Esophagus squamous epithelium (tissue), 5 donors: ENCODE measurements around the gene OR10H1. TPM values are rescaled to one million over a fixed set of nuclear protein-coding genes. Genes with fewer than 3 reads are reported as not detected.

Experiments
- DNase-seq: peaks from one replicate; lab custom pipeline; 2025; lab: John Stamatoyannopoulos, UW
- H3K27ac ChIP-seq, 4 donors: fragments of 200-600 bp; sonication (generic); one replicate each; pipeline ENCODE4 v1.5.1; 2016 to 2019; ENCODE audit warnings: mild to moderate bottlenecking in 1 of 4
- H3K27me3 ChIP-seq, 4 donors: fragments of 200-600 bp; sonication (generic); 1 replicate in 3 of 4; 2 replicates in 1 of 4; pipeline versions ENCODE4 v1.5.1 to v1.6.0; 2017 to 2021; ENCODE audit warnings: antibody characterized with exemption in 1 of 4
- H3K36me3 ChIP-seq, 3 donors: fragments of 200-600 bp; sonication (generic); one replicate each; pipeline ENCODE4 v1.5.1; 2016 to 2019
- H3K4me1 ChIP-seq, 3 donors: fragments of 200-600 bp; sonication (generic); one replicate each; pipeline ENCODE4 v1.5.1; 2017 to 2019
- H3K4me3 ChIP-seq, 4 donors: fragments of 200-600 bp; sonication (generic); 1 replicate in 3 of 4; 2 replicates in 1 of 4; pipeline ENCODE4 v1.5.1; 2016 to 2019; ENCODE audit warnings: mild to moderate bottlenecking in 2 of 4, moderate library complexity in 1 of 4
- H3K9me3 ChIP-seq, 3 donors: fragments of 200-600 bp; sonication (generic); one replicate each; pipeline ENCODE4 v1.5.1; 2016 to 2019
- POLR2A ChIP-seq, 4 donors: fragments of 450-650 bp; IDR thresholded peaks; one replicate each; pipeline ENCODE4 v1.6.1; 2017; ENCODE audit warnings: antibody characterized with exemption in 4 of 4, mild to moderate bottlenecking in 4 of 4, moderate library complexity in 3 of 4
- WGBS, 2 donors: methylation state at CpG; one replicate each; pipeline ENCODE4 v1.1.5; 2018; 5-methylcytosine and 5-hydroxymethylcytosine counted together
- intact Hi-C: fragments of 100-400 bp; cut with DNase I; formaldehyde crosslinking; loops from one replicate; pipeline ENCODE4 v1.15.0; 2022
- total RNA-seq, 4 donors: library from RNA; depleted of rRNA; stranded (reverse); fragments of >200 nt; gene quantifications; one replicate each; pipeline ENCODE4 v1.1.0, GENCODE V29; 2016
- TF ChIP-seq, protein P1 (sequence below), 6 experiments: fragments of 450-650 bp in 4 of 6; fragments of 200-600 bp in 2 of 6; sonication (generic) in 2 of 6; IDR thresholded peaks; one replicate each; pipeline ENCODE4 v1.5.1; 2016 to 2019; ENCODE audit warnings: antibody characterized with exemption in 6 of 6, mild to moderate bottlenecking in 4 of 6, moderate library complexity in 4 of 6
- donor health status: DM: yes; HTN: yes; CAD: no.

Gene OR10H1
- total RNA-seq, 4 donors from 2014 or later, result not detected

DNA sequence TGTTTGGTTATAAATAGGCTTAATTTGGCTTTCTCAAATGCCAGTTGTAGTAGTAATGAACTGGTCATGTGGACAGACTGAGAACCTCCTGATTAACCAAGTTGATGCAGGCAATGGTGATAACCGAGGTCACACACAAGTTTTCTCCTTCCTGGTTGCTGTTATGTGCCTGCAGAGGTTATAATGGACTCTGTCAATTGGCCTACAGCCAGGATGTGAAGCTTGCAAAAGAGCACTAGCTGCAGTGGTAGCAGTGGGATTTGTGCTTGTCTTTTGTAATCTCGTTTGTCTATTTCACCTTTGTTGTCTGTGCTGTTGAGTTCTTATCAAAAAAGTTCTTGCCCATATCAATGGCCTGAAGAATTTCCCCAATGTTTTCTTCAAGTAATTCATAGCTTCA, 57.1 kb downstream of the OR10H1 start:
- 60 to 69% methylated on average over 2 of the region's 2 CpGs for WGBS, 2 donors
- no peak for DNase-seq
- H3K27me3 ChIP-seq, result peaks cover 0 to 76% (median 0%) of the 10 kb centered on the region in 4 donors

More for the DNA sequence above, 57.1 kb downstream of the OR10H1 start:
- H3K36me3 ChIP-seq, result no peaks in the 10 kb centered on the region
- intact Hi-C loops, result no loop called here
- TF ChIP-seq, protein P1, sequence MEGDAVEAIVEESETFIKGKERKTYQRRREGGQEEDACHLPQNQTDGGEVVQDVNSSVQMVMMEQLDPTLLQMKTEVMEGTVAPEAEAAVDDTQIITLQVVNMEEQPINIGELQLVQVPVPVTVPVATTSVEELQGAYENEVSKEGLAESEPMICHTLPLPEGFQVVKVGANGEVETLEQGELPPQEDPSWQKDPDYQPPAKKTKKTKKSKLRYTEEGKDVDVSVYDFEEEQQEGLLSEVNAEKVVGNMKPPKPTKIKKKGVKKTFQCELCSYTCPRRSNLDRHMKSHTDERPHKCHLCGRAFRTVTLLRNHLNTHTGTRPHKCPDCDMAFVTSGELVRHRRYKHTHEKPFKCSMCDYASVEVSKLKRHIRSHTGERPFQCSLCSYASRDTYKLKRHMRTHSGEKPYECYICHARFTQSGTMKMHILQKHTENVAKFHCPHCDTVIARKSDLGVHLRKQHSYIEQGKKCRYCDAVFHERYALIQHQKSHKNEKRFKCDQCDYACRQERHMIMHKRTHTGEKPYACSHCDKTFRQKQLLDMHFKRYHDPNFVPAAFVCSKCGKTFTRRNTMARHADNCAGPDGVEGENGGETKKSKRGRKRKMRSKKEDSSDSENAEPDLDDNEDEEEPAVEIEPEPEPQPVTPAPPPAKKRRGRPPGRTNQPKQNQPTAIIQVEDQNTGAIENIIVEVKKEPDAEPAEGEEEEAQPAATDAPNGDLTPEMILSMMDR (IDR thresholded peaks at IDR 0.05), result no peak
- TF ChIP-seq POLR2A (IDR thresholded peaks at IDR 0.05), result no peak
- no peak overlapping the region for H3K4me3 ChIP-seq
- no peaks in the 10 kb centered on the region for H3K9me3 ChIP-seq
- H3K27ac ChIP-seq, result no peak overlapping the region
- H3K4me1 ChIP-seq, result no peaks in the 10 kb centered on the region

Other genes starting within 250 kb of the OR10H1 start
- gene CYP4F8, start 200.4 kb downstream of the OR10H1 start, total RNA-seq, result not detected
- 10 to 100 TPM; 31.2 to 86.2 (median 43.5) TPM for gene CYP4F3, start 174.8 kb downstream of the OR10H1 start, total RNA-seq
- gene CYP4F12, start 142.6 kb downstream of the OR10H1 start, total RNA-seq, result 10 to 100 TPM; 34.5 to 79.3 (median 61.0) TPM
- gene OR10H2, start 87.6 kb downstream of the OR10H1 start, total RNA-seq, result not detected
- not detected for gene OR10H3, start 77.7 kb downstream of the OR10H1 start, total RNA-seq
- not detected for gene OR10H5, start 28.0 kb downstream of the OR10H1 start, total RNA-seq
- gene CYP4F2, start 82.4 kb upstream of the OR10H1 start, total RNA-seq, result under 1 TPM in 1 of 4 donors, not detected in 3; 0.19 TPM
- 10 to 100 TPM; 16.6 to 37.9 (median 19.5) TPM for gene CYP4F11, start 118.9 kb upstream of the OR10H1 start, total RNA-seq
- gene OR10H4, start 133.3 kb upstream of the OR10H1 start, total RNA-seq, result not detected